ENCODE measurements around the gene DNASE1.
A peak's percentile ranks its signal among the peaks of the same experiment; 100 is the strongest.

The DNASE1 gene

DNA sequence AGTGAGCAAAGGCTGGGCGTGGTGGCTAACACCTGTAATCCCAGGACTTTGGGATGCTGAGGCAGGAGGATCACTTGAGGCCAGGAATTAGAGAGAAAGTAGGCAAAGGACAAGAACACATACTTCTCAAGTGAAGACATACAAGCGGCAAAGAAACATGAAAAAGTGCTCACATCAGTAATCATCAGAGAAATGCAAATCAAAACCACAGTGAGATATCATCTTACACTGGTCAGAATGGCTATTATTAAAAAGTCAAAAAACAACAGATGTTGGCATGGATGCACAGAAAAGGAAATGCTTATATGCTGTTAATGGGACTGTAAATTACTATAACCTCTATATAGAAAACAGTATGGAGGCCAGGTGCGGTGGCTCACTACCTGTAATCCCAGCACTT is 30.8 kb upstream of the DNASE1 start:
- no peaks in the 10 kb centered on the region for H3K9me3 Mint-ChIP-seq
- ATAC-seq (replicated peaks; ENCODE audit: extremely low read depth, poor library complexity, severe bottlenecking) (no peak), DNase-seq (ENCODE audit: low spot score in 2 of 2) (no peak)
- H3K4me1 Mint-ChIP-seq: peaks cover 26% of the 10 kb centered on the region
- no peaks in the 10 kb centered on the region for H3K27me3 Mint-ChIP-seq
- H3K27ac Mint-ChIP-seq (ENCODE audit: low read depth): no peak overlapping the region
- peaks cover 2% of the 10 kb centered on the region for H3K36me3 Mint-ChIP-seq (ENCODE audit: insufficient read depth)
- H3K4me3 Mint-ChIP-seq: no peak overlapping the region

DNA sequence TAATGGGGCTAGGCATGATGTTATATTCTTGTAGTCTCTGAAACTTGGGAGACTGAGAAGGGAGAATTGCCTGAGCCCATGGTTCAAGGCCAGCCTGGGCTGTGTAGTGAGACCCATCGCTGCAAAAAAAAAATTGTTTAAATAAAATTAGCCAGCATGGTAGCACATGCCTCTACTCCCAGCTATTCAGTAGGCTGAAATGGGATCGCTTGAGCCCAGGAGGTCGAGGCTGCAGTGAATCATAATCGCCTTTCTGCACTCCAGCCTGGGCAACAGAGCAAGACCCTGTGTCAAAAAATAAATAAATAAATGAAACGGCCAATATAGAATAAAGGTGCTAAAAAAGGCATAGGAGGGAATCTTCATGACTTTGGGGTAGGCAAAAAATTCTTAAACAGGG is 29.2 kb upstream of the DNASE1 start:
- Mint-ChIP-seq H3K27ac (ENCODE audit: low read depth) (peak overlapping the region; percentile 85), H3K27me3 (no peaks in the 10 kb centered on the region), H3K36me3 (ENCODE audit: insufficient read depth) (no peaks in the 10 kb centered on the region), H3K4me1 (peaks cover 26% of the 10 kb centered on the region), H3K4me3 (no peak overlapping the region), H3K9me3 (no peaks in the 10 kb centered on the region)
- DNase-seq (ENCODE audit: low spot score in 2 of 2) (no peak), ATAC-seq (replicated peaks; ENCODE audit: extremely low read depth, poor library complexity, severe bottlenecking) (no peak)

DNA sequence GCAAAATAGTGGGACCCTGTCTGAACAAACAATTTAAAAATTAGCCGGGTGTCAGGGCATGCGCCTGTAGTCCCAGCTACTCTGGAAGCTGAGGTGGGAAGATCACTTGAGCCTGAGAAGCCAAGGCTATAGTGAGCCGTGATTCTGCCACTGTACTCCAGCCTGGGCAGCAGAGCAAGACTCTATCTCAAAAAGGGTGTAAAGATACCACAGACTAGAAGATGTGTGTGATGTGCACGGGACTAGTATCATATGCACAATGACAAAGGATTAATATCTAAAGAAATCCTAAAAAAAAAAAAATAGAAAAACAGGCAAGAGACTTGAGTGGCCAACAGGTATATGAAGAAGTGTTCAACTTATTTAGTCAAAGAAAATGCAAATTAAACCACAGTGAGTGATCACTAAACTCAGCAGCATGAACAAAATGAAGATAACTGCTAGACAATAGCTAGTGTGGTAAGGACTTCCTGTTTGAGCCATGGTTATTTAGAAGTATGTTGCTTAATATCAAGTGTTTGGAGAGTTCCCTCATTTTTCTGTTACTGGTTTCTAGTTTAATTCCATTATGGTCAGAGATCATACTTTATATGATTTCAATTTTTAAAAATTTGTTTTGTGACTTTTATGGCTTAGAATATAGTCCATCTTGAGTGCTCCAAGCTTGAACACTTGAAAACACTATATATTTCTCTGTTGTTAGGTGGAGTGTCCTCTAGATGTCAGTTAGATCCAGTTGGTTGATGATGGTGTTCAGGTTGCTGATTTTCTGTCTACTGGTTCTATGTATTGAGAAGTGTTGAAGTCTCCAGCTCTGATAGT is 28.4 kb upstream of the DNASE1 start:
- H3K9me3 Mint-ChIP-seq: no peaks in the 10 kb centered on the region
- no peaks in the 10 kb centered on the region for H3K36me3 Mint-ChIP-seq (ENCODE audit: insufficient read depth)
- peak overlapping the region; percentile 18 for H3K4me3 Mint-ChIP-seq
- H3K27ac Mint-ChIP-seq (ENCODE audit: low read depth): peak overlapping the region; percentile 85
- no peak for DNase-seq (ENCODE audit: low spot score in 2 of 2)
- peaks cover 25% of the 10 kb centered on the region for H3K4me1 Mint-ChIP-seq
- H3K27me3 Mint-ChIP-seq: no peaks in the 10 kb centered on the region
- peak; percentile 95 for ATAC-seq (replicated peaks; ENCODE audit: extremely low read depth, poor library complexity, severe bottlenecking)

DNA sequence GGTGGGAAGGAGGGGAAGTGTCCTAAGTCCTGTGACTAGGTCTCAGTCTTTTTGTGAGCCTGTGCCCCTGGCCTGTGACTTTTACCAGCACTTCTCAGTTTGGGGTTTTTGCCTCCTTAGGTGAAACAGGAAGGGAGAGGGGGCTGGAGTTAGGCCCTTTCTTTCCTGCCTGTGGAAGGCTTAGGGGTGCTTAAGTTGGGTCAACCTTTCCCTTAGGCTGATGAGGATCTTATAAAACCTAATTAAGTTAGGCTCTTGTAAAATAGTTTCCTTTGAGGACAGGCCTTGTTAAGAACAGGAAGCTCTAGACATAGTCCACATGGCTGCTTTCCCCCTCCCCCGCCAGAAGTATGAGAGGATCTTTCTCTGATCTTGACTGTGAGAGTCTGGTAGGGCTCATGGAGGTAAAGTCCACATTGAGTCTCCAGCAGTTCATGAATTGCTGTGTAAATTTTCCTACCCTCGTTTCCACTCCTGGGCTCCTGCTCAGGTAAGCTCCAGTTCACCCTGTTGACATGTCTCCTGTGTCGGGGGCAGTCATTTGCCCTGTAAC is 17.0 kb upstream of the DNASE1 start:
- no peak overlapping the region for H3K4me3 Mint-ChIP-seq
- no peaks in the 10 kb centered on the region for H3K27me3 Mint-ChIP-seq
- H3K27ac Mint-ChIP-seq (ENCODE audit: low read depth): peak overlapping the region; percentile 45
- ATAC-seq (replicated peaks; ENCODE audit: extremely low read depth, poor library complexity, severe bottlenecking) (no peak), DNase-seq (ENCODE audit: low spot score in 2 of 2) (no peak)
- peaks cover 40% of the 10 kb centered on the region for H3K4me1 Mint-ChIP-seq
- no peaks in the 10 kb centered on the region for H3K9me3 Mint-ChIP-seq
- H3K36me3 Mint-ChIP-seq (ENCODE audit: insufficient read depth): peaks cover 2% of the 10 kb centered on the region

DNA sequence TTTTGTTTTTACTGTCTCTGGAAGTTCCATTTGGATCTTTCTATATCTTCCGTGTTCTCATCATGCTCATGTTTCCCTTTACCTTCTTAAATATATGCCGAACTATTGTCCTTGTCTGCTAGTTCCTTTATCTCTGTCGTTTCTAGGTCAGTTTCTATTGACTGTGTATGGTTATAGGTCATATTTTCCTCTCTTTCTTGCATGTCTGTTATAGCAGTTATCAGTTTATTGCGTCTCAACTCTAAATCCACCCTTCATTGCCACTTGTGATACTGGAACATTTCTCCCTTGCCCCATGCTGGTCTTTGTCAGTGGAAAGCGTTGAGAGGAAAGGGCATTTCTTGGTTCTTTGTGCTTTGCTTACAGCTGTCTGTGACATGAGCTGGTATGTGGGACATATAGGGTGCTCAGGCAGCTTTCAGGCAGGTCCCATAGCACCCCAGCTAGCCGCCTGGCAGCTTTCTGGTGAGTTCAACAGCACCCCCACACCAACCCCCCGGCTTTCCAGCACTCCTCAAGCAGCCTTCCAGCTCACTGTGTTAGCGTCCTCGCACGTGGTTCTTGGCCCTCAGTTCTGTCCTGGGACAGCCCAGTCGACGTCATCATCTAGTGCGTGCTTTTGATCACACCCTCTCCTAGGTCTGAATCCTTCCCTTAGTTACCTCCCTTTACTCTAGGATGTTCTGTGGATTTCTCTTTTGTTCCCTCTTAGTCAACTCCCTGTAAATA is 15.4 kb upstream of the DNASE1 start:
- no peaks in the 10 kb centered on the region for H3K27me3 Mint-ChIP-seq
- ATAC-seq (replicated peaks; ENCODE audit: extremely low read depth, poor library complexity, severe bottlenecking) (no peak), DNase-seq (ENCODE audit: low spot score in 2 of 2) (no peak)
- H3K4me1 Mint-ChIP-seq: peaks cover 40% of the 10 kb centered on the region
- no peaks in the 10 kb centered on the region for H3K9me3 Mint-ChIP-seq
- no peak overlapping the region for H3K27ac Mint-ChIP-seq (ENCODE audit: low read depth)
- no peak overlapping the region for H3K4me3 Mint-ChIP-seq
- peaks cover 2% of the 10 kb centered on the region for H3K36me3 Mint-ChIP-seq (ENCODE audit: insufficient read depth)

DNA sequence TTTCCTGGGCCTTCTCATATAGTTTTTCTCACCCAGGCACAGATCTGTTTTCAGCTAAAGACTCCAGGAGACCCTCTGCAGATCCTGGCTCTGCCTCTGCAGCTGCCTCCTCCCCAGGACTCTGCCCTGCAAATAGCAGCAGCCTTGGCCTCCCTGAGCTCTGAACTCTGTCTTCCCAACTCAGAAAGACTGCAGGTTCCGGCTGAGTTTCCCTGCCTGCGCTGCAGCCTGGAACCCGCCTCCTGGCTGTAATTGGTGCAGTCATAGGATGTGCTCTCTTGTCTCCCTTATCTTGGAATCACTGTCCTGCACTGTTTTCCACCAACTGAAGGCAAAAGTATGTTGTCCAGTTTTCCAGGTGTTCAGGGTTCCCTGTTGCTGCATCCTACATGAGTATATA is 14.3 kb upstream of the DNASE1 start:
- ATAC-seq (replicated peaks; ENCODE audit: extremely low read depth, poor library complexity, severe bottlenecking) (no peak), DNase-seq (ENCODE audit: low spot score in 2 of 2) (no peak)
- Mint-ChIP-seq H3K4me3 (no peak overlapping the region), H3K9me3 (no peaks in the 10 kb centered on the region), H3K36me3 (ENCODE audit: insufficient read depth) (peaks cover 2% of the 10 kb centered on the region), H3K27ac (ENCODE audit: low read depth) (no peak overlapping the region), H3K27me3 (no peaks in the 10 kb centered on the region), H3K4me1 (peaks cover 40% of the 10 kb centered on the region)

DNA sequence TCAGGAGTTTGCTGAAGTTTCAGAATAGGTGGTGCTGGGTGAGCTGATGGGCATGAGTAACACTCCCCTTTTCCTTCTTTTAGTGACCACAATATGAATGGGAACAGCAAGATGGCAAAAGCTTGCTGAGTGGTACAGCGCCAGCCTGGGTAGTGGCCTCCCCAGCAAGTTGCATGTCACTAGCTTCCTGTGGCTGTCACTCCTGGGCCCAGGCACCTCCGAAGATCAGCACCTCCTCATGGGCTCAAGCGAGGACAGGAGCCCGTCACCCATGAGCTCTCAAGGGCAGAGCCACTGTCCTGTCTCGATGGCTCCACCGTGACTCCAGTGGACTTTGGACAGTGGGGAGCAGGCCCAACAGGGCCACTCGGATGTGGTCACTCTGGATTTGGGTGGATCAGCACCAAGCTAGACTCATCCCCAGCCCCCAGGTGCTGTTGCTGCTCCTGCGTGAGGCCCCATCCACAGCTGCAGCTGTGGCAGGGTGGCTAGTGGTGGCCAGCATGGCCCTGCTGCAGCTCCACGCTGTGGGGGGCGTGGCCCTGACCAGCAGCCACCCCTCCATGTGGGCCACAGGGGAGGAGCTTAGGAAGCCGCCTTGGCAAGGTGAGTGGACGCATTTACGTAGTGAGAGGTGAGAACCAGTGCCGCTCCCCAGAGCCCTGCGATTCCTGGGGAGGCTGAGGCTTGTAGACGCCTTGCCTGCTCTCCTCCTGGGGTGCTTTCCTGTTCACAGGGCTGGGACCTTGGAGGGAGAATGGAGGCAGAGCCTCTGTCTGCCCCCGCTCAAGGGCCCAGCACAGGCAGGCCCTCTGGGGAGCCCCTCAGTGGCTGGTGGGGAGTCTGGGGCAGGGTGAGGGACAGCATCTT is 13.6 kb upstream of the DNASE1 start:
- DNase-seq (ENCODE audit: low spot score in 2 of 2): no peak
- peaks cover 2% of the 10 kb centered on the region for H3K36me3 Mint-ChIP-seq (ENCODE audit: insufficient read depth)
- no peak for ATAC-seq (replicated peaks; ENCODE audit: extremely low read depth, poor library complexity, severe bottlenecking)
- no peak overlapping the region for H3K27ac Mint-ChIP-seq (ENCODE audit: low read depth)
- no peaks in the 10 kb centered on the region for H3K9me3 Mint-ChIP-seq
- H3K4me3 Mint-ChIP-seq: no peak overlapping the region
- H3K27me3 Mint-ChIP-seq: no peaks in the 10 kb centered on the region
- peaks cover 34% of the 10 kb centered on the region for H3K4me1 Mint-ChIP-seq

DNA sequence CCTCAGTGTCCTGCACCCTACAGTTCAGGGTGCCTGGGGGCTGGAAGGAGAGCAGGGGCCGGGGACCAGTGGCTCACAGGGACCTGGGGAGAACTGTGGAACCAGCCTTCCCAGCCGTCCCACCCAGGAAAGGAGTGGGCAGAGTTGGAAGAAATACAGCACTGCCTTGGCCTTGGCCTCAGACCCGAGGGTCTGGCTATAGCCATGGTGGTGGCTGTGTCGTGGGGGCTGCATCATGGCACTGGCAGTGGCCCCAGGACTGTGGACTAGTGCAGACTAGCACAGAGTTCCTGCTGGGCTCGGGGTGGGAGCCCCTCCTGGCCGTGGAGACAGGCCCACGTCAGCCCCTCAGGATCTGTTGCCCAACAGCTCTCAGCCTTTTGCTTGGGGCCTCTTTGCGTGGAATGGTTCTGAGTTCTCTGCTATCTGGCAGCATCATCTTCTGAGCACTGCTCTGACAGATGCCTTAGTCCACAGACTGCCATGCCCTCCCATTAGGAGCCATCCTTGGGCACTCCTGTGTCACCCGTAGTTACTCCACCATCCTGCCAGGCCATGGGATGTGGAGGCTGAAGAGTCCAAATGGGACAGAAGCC is 12.6 kb upstream of the DNASE1 start:
- H3K4me1 Mint-ChIP-seq: peaks cover 35% of the 10 kb centered on the region
- H3K4me3 Mint-ChIP-seq: no peak overlapping the region
- ATAC-seq (replicated peaks; ENCODE audit: extremely low read depth, poor library complexity, severe bottlenecking): no peak
- H3K36me3 Mint-ChIP-seq (ENCODE audit: insufficient read depth): peaks cover 2% of the 10 kb centered on the region
- H3K27ac Mint-ChIP-seq (ENCODE audit: low read depth): peak overlapping the region; percentile 27
- H3K27me3 Mint-ChIP-seq: no peaks in the 10 kb centered on the region
- no peaks in the 10 kb centered on the region for H3K9me3 Mint-ChIP-seq
- DNase-seq (ENCODE audit: low spot score in 2 of 2): no peak

DNA sequence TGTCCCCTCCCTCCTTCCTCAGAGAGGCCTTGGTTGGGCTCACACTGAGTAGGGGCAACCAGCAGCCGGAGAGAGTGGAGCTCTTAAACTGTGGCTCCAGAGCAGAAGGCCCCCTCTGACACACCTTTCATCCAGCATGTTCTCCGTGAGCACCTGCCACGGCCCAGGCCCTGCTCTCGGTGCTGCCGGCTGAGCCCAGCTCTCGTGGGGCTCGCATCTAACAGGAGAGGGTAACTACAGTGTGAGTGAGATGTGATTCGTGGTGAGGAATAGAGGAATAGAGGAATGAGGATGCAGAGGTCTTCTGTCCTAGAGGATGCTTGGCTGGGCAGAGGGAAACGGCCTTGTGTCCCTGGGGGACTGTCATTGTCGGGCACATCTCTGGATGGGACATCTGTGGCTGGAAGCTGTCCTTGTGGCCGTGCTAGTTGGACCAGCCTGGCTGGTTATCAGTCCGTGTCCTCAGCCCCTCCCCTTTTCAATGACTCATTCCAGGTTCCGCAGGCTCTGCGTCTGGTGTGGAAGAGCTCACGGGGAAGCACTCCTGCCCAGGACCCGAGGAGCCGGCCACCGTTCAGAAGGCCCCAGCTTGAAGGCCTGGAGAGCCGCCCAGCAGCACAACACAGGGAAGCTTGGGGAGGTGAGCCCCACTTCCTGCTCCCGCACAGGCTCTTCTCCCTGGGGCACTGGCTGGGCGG is 11.9 kb upstream of the DNASE1 start:
- peak overlapping the region; percentile 27 for H3K27ac Mint-ChIP-seq (ENCODE audit: low read depth)
- no peak for DNase-seq (ENCODE audit: low spot score in 2 of 2)
- H3K4me3 Mint-ChIP-seq: no peak overlapping the region
- no peaks in the 10 kb centered on the region for H3K9me3 Mint-ChIP-seq
- H3K36me3 Mint-ChIP-seq (ENCODE audit: insufficient read depth): peaks cover 2% of the 10 kb centered on the region
- H3K4me1 Mint-ChIP-seq: peaks cover 29% of the 10 kb centered on the region
- H3K27me3 Mint-ChIP-seq: no peaks in the 10 kb centered on the region
- ATAC-seq (replicated peaks; ENCODE audit: extremely low read depth, poor library complexity, severe bottlenecking): no peak

DNA sequence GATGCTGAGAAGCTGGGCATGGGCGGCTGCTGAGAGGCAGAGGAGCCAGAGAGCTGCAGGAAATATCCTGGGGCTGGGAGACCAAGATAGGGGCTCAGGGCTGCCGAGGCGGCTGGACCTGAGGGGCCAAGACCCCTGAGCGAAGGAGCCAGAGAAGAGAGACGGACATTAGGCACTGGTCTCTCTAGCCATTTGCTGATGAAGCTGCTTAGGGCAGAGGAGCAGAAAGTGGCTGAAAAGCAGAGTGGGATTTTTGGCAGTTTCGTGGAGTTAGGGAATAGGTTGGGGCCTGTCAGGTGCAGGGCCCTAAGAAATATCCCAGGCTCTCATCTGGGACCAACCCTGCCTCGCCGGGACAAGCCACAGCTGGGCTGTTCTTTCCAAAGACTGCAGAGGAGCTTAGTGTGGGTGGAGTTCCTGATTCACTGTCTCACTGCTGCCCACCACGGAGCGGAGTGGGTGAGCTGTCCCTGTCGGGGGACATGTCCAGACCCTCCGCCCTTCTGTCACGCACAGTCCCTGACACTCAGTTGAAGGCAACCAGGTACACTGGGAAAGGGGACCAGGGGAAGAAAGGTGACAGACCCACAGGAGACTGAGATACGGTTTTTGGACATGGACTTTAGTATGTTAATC is 11.3 kb upstream of the DNASE1 start:
- Mint-ChIP-seq H3K4me1 (peaks cover 23% of the 10 kb centered on the region), H3K9me3 (no peaks in the 10 kb centered on the region), H3K36me3 (ENCODE audit: insufficient read depth) (no peaks in the 10 kb centered on the region)

DNA sequence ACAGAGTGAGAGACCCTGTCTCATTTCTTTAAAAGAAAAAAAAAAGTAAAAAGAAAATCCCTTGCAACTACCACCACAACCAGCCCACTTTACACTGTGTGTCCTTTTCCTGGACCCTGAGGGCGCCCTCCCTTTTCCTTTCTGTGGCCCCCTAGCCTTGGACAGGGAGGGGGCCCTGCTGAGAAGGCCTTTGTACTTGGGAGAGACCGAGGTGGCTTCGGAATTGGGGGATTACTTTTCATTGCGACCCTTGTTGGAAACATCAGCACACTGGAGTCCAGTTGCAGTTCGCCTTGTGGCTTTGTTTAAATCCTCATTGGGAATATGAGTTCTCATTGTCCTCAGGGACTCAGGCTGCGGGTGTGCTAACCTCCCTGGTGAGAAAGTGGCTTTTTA is 9.4 kb upstream of the DNASE1 start:
- ATAC-seq (replicated peaks; ENCODE audit: extremely low read depth, poor library complexity, severe bottlenecking): no peak
- peaks cover 2% of the 10 kb centered on the region for H3K36me3 Mint-ChIP-seq (ENCODE audit: insufficient read depth)

More for the DNA sequence above, 11.3 kb upstream of the DNASE1 start:
- Mint-ChIP-seq H3K4me3 (no peak overlapping the region), H3K27me3 (no peaks in the 10 kb centered on the region), H3K27ac (ENCODE audit: low read depth) (no peak overlapping the region)
- no peak for ATAC-seq (replicated peaks; ENCODE audit: extremely low read depth, poor library complexity, severe bottlenecking)
- DNase-seq (ENCODE audit: low spot score in 2 of 2): no peak

More for the DNA sequence above, 9.4 kb upstream of the DNASE1 start:
- no peak overlapping the region for H3K4me3 Mint-ChIP-seq
- H3K9me3 Mint-ChIP-seq: no peaks in the 10 kb centered on the region
- DNase-seq (ENCODE audit: low spot score in 2 of 2): no peak
- no peak overlapping the region for H3K27ac Mint-ChIP-seq (ENCODE audit: low read depth)
- H3K27me3 Mint-ChIP-seq: no peaks in the 10 kb centered on the region
- peaks cover 11% of the 10 kb centered on the region for H3K4me1 Mint-ChIP-seq
